ENCODE data around the gene SEC22A.
"Not testable (repeated sequence)": the region's sequence is repeated elsewhere in the genome, so short reads cannot be mapped to it uniquely, and the experiment has no call there.

Gene SEC22A

DNA sequence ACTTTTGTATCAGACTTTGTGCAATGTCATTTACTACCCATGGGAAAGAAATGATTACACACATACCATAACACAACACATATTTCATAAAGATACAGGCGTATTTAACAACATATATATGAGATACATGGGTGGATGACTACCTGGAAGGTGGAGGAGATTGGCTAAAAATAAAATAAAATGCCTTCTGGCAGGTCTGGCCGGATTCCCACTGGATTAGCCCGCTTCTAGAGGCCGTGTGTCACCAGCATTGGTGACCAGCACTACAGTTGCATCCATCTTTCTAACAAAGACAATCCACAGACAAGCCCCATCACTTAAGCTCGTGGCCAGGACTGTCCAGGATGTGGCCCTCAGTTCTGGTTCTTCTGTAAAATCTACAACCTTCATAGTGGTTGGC, 21.0 kb upstream of the SEC22A start:
- no peak for DNase-seq

GRCh38 chr3:123186695-123187094, 15.0 kb upstream of the SEC22A start:
- DNase-seq = no peak

GRCh38 chr3:123188058-123188457, 13.7 kb upstream of the SEC22A start:
- DNase-seq = no peak

GRCh38 chr3:123193448-123194101, 8.2 kb upstream of the SEC22A start:
- no peak for DNase-seq

DNA sequence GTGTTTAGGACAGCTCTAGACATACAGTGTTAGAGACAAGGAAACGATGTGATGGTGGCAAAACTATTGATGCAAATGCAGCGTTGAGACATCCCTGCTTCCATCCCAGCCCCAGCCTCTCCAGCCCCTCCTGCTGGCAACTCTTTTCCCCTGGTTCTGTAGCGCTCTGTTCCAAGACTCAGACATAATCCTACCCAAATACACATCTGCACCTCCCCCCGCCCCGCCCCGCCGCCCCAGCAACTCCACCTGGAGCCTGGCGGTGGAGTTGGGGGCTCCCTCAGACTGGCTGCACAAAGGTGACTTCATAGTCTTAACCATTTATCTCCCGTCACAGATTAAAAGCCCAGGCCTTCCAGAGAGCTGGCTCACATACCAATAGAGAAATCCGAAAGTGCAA, 7.2 kb upstream of the SEC22A start:
- no peak for DNase-seq

- DNase-seq = no peak
Observed at GRCh38 chr3:123198372-123198771, 3.4 kb upstream of the SEC22A start.

DNA sequence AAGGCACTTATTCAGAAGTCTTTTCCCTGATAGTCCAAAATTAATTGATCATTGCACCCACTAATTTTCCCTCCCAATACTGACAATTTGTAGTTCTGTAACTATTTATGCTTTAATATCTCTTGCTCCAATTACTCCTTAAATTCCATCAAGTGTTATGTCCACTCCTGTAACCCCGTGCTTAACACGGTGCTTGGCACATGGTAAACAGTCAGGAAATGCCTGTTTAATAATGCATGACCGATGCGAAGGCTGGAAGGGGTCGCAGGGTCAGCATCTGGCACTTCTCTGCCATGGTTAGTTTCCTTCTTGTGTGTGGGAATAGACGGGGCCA, 553 bp upstream of the SEC22A start:
- no peak for DNase-seq

- peak; percentile 9 for DNase-seq
Observed at GRCh38 chr3:123202451-123202850, 708 bp downstream of the SEC22A start.

DNA sequence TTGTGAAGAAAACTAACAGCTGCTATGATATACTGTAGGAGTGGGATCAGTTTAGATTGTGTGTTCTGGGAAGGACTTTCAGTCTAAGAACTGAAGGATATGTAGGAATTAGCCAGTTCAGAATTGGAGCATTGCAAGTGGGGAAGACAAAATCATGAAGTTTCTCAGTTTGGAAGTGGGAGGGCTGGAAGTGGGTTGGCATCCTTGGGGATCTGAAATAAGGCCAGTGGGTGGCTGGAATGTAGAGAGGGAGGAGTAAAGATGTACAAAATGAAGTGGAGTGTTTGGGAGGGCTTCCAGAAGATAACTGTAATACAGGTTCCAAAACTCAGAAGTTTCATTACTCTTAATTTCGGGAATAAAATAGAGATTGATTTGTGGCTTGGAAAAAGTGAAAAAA, 17.2 kb downstream of the SEC22A start:
- no peak for DNase-seq

- DNase-seq = not testable (repeated sequence)
Observed at GRCh38 chr3:123221369-123221768, 19.6 kb downstream of the SEC22A start.

DNA sequence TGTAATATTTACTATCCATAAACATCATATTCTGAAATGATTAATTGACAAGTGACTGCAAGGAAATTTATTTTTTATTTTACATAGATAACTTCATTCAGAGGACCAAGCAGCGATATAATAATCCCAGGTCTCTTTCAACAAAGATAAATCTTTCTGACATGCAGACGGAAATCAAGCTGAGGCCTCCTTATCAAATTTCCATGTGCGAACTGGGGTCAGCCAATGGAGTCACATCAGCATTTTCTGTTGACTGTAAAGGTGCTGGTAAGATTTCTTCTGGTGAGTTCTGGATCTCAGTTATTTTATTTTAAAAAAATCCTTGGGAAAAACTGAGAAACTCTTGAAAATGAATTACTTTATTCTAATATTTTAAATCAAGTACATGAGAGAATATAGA, 23.3 kb downstream of the SEC22A start:
- DNase-seq = no peak

DNA sequence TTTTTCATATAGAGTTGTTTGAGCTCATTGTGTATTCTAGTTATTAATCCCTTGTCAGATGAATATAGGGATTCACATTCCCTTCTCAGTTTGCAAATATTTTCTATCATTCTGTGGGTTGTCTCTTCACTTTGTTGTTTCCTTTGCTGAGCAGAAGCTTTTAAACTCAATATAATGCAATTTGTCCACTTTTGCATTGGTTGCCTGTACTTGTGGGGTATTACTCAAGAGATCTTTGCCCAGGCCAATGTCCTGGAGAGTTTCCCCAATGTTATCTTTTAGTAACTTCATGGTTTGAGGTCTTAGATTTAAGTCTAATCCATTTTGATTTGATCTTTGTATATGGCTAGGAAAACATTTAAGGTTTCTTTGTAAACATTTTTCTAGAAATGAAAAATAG, 24.8 kb downstream of the SEC22A start:
- no peak for DNase-seq

DNA sequence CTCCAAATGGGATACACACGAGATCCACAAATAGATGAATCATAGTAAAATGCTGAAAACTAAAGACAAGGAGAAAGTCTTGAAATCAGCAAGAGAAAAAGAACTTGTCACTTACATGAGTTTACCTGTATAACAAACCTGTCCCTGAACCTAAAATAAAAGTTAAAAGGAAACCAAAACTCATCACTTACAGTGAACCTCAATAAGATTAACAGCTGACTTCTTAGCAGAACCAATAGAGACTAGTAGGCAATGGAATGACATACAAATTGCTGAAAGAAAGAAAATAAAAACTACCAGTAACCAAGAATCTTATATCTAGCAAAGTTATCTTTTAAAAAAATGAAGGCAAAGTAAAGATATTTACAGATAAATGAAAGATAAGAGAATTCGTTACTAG, 27.4 kb downstream of the SEC22A start:
- no peak for DNase-seq

DNA sequence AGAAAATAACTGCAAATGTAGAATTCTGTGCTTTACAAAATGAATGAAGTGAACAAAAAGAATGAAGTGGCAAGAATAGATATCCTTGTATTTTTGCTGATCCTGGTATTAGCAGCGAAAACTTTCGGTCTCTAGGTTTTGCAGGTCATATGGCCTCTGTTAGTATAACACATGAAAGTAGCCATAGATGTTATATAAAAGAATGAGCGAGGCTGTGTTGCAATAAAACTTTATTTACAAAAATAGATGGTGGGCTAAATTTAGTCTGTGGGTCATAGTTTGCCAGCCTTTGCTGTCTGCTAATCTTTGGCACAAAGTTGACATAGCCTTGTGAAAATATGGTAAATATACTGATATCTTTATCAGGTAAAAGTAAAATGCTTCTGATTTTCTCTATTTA, 35.2 kb downstream of the SEC22A start:
- no peak for DNase-seq

DNA sequence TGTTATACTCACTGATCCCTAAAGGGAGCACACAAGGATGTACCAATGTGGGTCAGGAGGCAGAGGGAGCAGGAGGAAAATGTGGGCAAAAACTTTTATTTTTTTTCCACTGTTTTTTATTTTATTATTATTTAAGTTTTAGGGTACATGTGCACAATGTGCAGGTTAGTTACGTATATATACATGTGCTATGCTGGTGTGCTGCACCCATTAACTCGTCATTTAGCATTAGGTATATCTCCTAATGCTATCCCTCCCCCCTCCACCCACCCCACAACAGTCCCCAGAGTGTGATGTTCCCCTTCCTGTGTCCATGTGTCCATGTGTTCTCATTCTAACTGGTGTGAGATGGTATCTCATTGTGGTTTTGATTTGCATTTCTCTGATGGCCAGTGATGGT, 37.4 kb downstream of the SEC22A start:
- not testable (repeated sequence) for DNase-seq

DNA sequence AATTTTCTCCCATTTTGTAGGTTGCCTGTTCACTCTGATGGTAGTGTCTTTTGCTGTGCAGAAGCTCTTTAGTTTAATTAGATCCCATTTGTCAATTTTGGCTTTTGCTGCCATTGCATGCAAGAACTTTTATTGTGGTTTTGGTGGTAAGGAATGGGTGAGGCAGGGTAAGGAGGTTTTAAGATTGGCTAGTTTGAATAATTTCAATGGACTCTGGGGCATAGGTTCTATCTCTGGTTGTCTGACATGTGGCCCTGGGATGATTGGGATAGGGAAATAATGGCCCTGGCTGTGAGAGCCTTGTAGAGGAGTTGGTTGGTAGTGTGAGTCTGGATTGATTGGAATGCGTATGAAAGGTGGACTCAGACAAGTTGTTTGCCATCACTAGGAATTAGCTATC, 38.0 kb downstream of the SEC22A start:
- DNase-seq = no peak

GRCh38 chr3:123244128-123244527, 42.4 kb downstream of the SEC22A start:
- DNase-seq = peak; percentile 10

- no peak for DNase-seq
Observed at GRCh38 chr3:123246866-123247265, 45.1 kb downstream of the SEC22A start.

- DNase-seq = no peak
Observed at GRCh38 chr3:123256256-123256655, 54.5 kb downstream of the SEC22A start.

DNA sequence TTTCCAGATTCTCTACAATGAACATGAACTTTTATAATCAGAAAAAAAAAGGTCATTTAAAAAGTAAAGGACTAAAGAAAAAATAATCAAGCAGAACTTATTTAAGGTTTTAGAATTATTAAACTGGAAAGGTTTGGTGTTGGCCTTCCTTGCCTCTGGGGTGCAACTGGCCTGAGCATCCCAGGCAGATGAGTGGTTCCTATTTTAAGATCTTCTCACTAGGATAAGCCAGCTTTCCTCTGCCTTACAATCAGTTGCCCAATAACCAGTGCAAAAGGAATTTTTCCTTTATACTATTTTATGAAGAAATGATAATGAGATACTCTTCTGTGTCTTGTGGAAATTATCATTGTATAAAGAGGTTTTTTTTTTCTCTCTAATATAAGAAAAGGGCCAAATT, 56.6 kb downstream of the SEC22A start:
- no peak for DNase-seq

- DNase-seq = no peak
Observed at GRCh38 chr3:123258811-123259420, 57.2 kb downstream of the SEC22A start.

DNA sequence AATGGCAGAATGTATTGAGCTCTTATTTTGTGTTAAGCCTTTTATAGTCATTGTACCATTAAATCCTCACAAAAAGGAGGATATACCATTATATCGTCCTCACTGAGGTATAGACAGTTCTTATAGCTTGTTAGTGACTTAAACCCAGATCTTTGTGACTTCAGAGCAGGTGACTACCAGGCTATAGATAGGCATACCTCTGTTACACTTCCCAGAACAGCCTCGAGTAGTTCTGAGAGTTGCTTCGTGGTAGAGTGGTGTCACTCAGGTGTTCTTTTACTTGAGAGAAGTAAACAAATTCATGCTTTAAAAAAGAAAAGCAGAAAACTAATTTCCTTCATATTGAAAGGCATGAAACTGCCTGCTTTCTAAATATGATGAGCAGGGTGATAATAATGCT, 59.9 kb downstream of the SEC22A start:
- no peak for DNase-seq

GRCh38 chr3:123262226-123262625, 60.5 kb downstream of the SEC22A start:
- DNase-seq = no peak

DNA sequence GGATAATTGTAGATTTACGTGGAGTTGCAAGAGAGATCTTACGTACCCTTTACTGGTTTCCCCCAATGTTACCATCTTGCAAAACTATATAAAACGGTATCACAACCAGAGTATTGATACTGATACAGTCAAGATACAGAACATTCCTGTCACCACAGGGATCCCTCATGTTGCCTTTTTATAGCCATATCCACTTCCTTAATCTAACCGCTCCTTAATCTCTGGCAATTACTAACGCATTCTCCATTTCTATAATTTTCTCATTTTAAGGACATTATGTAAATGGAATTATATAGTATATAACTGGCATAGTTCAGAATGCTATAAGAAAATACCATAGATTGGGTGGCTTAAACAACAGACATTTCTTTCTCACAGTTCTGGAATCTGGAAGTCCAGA, 61.1 kb downstream of the SEC22A start:
- no peak for DNase-seq

- DNase-seq = no peak
Observed at GRCh38 chr3:123263941-123264340, 62.2 kb downstream of the SEC22A start.
